ENCODE results near the gene PLK5. TPM values are rescaled to one million over a fixed set of nuclear protein-coding genes. Genes with fewer than 3 reads are reported as not detected.

PLK5 gene
- polyA plus RNA-seq, 1 of the 3 experiments (the other 2 are of a cell fraction) = not detected

GRCh38 chr19:1569997-1570396 lies 46.1 kb downstream of the PLK5 start:
- Histone ChIP-seq H3K9ac (no peak overlapping the region), H3K4me3 (ENCODE audit: low read depth in 2 of 2, low read length in 1 of 2) (no peak overlapping the region), H3K4me2 (no peak overlapping the region), H3F3A (replicated peaks; ENCODE audit: insufficient read depth) (peaks cover 10% of the 10 kb centered on the region), H3K27me3 (ENCODE audit: insufficient read depth) (no peaks in the 10 kb centered on the region), H3K27ac (ENCODE audit: low read depth in 2 of 2, low read length in 1 of 2) (no peak overlapping the region), H4K20me1 (ENCODE audit: insufficient read depth) (peaks cover 14% of the 10 kb centered on the region), H3K79me2 (ENCODE audit: insufficient read depth) (peaks cover 24% of the 10 kb centered on the region), H3K9me3 (no peaks in the 10 kb centered on the region), H3K36me3 (replicated peaks in 1 of 2; ENCODE audit: control insufficient read depth in 1 of 2, insufficient read depth in 2 of 2, low read length in 1 of 2) (no peaks in the 10 kb centered on the region), H2AFZ (ENCODE audit: low read depth) (no peak overlapping the region), H3K4me1 (ENCODE audit: control insufficient read depth in 1 of 2, insufficient read depth in 2 of 2, low read depth in 1 of 2, low read length in 1 of 2) (peaks cover 0 to 12% of the 10 kb centered on the region in 2 experiments; a peak in 2 of 4 replicates), H3K9me2 (no peaks in the 10 kb centered on the region)
- POLR2A ChIA-PET = interaction anchor here (0.6 kb wide), 1 partner anchor 13 kb away, joined by 6 read pairs; no protein-coding TSS in a partner anchor
- CTCF ChIA-PET = interaction anchor here (1.3 kb wide), 1 partner anchor 102 kb away, joined by 4 read pairs; no protein-coding TSS in a partner anchor
- no peak for DNase-seq
- TF ChIP-seq, protein P1, sequence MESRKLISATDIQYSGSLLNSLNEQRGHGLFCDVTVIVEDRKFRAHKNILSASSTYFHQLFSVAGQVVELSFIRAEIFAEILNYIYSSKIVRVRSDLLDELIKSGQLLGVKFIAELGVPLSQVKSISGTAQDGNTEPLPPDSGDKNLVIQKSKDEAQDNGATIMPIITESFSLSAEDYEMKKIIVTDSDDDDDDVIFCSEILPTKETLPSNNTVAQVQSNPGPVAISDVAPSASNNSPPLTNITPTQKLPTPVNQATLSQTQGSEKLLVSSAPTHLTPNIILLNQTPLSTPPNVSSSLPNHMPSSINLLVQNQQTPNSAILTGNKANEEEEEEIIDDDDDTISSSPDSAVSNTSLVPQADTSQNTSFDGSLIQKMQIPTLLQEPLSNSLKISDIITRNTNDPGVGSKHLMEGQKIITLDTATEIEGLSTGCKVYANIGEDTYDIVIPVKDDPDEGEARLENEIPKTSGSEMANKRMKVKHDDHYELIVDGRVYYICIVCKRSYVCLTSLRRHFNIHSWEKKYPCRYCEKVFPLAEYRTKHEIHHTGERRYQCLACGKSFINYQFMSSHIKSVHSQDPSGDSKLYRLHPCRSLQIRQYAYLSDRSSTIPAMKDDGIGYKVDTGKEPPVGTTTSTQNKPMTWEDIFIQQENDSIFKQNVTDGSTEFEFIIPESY (IDR thresholded peaks at IDR 0.05; ENCODE audit: borderline replicate concordance, low read depth) = no peak
- TF ChIP-seq YY1 (IDR thresholded peaks at IDR 0.05; ENCODE audit: low read depth) = no peak
- TF ChIP-seq, protein P2, sequence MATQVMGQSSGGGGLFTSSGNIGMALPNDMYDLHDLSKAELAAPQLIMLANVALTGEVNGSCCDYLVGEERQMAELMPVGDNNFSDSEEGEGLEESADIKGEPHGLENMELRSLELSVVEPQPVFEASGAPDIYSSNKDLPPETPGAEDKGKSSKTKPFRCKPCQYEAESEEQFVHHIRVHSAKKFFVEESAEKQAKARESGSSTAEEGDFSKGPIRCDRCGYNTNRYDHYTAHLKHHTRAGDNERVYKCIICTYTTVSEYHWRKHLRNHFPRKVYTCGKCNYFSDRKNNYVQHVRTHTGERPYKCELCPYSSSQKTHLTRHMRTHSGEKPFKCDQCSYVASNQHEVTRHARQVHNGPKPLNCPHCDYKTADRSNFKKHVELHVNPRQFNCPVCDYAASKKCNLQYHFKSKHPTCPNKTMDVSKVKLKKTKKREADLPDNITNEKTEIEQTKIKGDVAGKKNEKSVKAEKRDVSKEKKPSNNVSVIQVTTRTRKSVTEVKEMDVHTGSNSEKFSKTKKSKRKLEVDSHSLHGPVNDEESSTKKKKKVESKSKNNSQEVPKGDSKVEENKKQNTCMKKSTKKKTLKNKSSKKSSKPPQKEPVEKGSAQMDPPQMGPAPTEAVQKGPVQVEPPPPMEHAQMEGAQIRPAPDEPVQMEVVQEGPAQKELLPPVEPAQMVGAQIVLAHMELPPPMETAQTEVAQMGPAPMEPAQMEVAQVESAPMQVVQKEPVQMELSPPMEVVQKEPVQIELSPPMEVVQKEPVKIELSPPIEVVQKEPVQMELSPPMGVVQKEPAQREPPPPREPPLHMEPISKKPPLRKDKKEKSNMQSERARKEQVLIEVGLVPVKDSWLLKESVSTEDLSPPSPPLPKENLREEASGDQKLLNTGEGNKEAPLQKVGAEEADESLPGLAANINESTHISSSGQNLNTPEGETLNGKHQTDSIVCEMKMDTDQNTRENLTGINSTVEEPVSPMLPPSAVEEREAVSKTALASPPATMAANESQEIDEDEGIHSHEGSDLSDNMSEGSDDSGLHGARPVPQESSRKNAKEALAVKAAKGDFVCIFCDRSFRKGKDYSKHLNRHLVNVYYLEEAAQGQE (IDR thresholded peaks at IDR 0.05; ENCODE audit: low read depth, low read length) = no peak
- TF ChIP-seq TAF1 (IDR thresholded peaks at IDR 0.05; ENCODE audit: borderline replicate concordance, low read depth, low read length) = no peak
- 92% methylated on average over 4 of the region's 4 CpGs for WGBS (ENCODE audit: low lambda C conversion rate)

GRCh38 chr19:1570836-1571235 lies 47.0 kb downstream of the PLK5 start:
- Histone ChIP-seq H3K9me2 (no peaks in the 10 kb centered on the region), H3K4me2 (no peak overlapping the region), H3K27ac (ENCODE audit: low read depth in 2 of 2, low read length in 1 of 2) (no peak overlapping the region), H3K4me1 (ENCODE audit: control insufficient read depth in 1 of 2, insufficient read depth in 2 of 2, low read depth in 1 of 2, low read length in 1 of 2) (peaks cover 0 to 6% of the 10 kb centered on the region in 2 experiments; a peak in 2 of 4 replicates), H3K27me3 (ENCODE audit: insufficient read depth) (no peaks in the 10 kb centered on the region), H3F3A (replicated peaks; ENCODE audit: insufficient read depth) (peaks cover 10% of the 10 kb centered on the region), H3K36me3 (replicated peaks in 1 of 2; ENCODE audit: control insufficient read depth in 1 of 2, insufficient read depth in 2 of 2, low read length in 1 of 2) (no peaks in the 10 kb centered on the region), H4K20me1 (ENCODE audit: insufficient read depth) (peaks cover 6% of the 10 kb centered on the region), H3K79me2 (ENCODE audit: insufficient read depth) (peaks cover 15% of the 10 kb centered on the region), H2AFZ (ENCODE audit: low read depth) (no peak overlapping the region), H3K4me3 (ENCODE audit: low read depth in 2 of 2, low read length in 1 of 2) (no peak overlapping the region), H3K9me3 (no peaks in the 10 kb centered on the region), H3K9ac (no peak overlapping the region)
- no peak for DNase-seq
- CTCF ChIA-PET = no interaction called here
- 88% methylated on average over 13 of the region's 13 CpGs for WGBS (ENCODE audit: low lambda C conversion rate)
- POLR2A ChIA-PET = no interaction called here
- TF ChIP-seq YY1 (IDR thresholded peaks at IDR 0.05; ENCODE audit: low read depth) (no peak), SMC3 (IDR thresholded peaks at IDR 0.05; ENCODE audit: low read depth, low read length) (no peak), POLR2AphosphoS5 (IDR thresholded peaks at IDR 0.05; ENCODE audit: low read depth, low read length) (no peak), TCF12 (IDR thresholded peaks at IDR 0.05) (no peak), GATA2 (CRISPR knock-in tag; IDR thresholded peaks at IDR 0.05) (no peak), RFX5 (IDR thresholded peaks at IDR 0.05; ENCODE audit: low read length) (no peak), TEAD4 (IDR thresholded peaks at IDR 0.05; ENCODE audit: borderline replicate concordance, insufficient read depth) (no peak), EP300 (IDR thresholded peaks at IDR 0.05; ENCODE audit: borderline replicate concordance in 1 of 2, low read depth in 1 of 2, low read length in 1 of 2) (no peak), ELF1 (IDR thresholded peaks at IDR 0.05) (no peak), MEF2A (IDR thresholded peaks at IDR 0.05; ENCODE audit: borderline replicate concordance, low read depth) (no peak), RAD21 (IDR thresholded peaks at IDR 0.05; ENCODE audit: low read length) (no peak), SIN3A (IDR thresholded peaks at IDR 0.05; ENCODE audit: borderline replicate concordance, low read depth, low read length) (no peak), MXI1 (IDR thresholded peaks at IDR 0.05; ENCODE audit: low read depth, low read length) (no peak)
- TF ChIP-seq, protein P1 (IDR thresholded peaks at IDR 0.05; ENCODE audit: borderline replicate concordance, low read depth) = no peak
- TF ChIP-seq, protein P3, sequence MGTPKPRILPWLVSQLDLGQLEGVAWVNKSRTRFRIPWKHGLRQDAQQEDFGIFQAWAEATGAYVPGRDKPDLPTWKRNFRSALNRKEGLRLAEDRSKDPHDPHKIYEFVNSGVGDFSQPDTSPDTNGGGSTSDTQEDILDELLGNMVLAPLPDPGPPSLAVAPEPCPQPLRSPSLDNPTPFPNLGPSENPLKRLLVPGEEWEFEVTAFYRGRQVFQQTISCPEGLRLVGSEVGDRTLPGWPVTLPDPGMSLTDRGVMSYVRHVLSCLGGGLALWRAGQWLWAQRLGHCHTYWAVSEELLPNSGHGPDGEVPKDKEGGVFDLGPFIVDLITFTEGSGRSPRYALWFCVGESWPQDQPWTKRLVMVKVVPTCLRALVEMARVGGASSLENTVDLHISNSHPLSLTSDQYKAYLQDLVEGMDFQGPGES (IDR thresholded peaks at IDR 0.05; ENCODE audit: low read depth, low read length) = no peak

All from SK-N-SH (cell line).